ENCODE results near the gene ADGRB3.
"Not testable (repeated sequence)": the region's sequence is repeated elsewhere in the genome, so short reads cannot be mapped to it uniquely, and the experiment has no call there.

Gene ADGRB3

DNA sequence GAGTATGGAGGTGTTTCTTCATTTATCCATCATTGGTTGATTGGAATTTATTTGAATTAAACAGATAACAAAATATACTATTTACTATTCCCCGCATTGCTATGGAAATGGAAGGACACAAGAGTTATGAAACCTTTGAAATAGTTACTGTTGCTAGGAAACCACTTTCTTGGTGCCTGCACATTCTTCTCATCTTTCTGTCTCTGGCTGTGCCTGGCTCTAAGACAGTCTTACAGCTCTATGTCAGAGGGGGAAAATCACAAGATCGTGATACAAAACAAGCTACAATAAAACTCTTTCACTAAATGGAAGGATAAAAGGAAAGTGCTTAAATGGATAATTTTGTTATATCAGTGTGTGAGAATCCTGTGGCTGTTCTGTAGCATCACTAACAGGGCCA is 708.8 kb downstream of the ADGRB3 start:
- DNase-seq, result no peak

DNA sequence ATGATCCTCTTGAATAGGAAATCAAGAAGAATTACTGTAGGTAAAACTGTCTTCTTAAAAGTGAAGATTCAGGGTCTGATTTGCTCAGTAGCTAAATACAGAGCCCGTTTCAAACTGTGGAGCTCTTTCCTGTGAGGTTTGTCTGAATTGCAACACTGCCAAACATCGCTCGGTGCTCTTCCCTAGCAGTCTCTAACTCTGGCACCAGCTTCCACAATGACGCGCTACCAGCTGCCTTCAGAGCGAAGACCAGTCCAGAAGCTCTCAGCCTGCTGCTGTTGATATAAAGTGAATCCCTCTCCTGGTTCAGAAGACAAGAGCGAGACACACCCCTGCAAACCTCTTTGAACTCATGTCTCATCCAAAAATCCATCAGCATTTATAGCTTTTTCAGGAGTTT is 714.7 kb downstream of the ADGRB3 start:
- DNase-seq, result no peak

DNA sequence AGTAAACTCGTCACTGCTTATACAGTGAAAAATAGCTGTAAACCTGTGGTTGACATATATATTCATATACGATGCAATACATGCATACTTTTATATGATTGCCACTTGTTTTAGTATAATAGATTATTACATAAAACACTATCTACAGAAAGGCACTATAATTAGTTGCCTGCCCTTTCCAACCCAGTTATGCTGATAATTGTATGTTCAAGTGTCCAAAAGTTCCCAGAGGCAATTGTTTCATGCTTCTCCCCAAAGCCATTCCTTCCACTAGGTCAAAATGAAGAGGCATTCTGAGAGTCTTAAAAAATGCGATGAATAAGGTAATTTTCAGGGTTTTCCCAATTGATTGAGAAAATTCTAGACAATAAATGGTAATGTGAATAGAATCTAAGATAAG is 727.1 kb downstream of the ADGRB3 start:
- DNase-seq, result no peak

DNA sequence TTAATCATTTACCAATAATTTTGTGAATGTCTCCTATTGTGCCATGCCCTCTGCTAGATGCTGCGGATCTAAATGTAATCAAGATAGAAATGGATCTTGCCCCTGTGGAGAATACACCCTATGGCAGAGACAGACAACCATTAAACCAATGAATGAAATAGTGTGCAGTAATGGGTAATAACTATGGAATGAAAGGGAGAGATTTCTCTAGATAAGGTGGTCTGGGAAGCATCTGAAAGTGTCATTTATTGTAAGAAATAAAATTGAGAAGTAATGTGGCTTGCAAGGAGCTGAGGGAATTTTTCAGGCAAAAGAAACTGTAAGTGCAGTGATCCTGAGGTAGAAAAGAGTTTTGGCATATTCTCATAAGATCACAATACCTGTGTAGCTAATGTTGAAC is 731.7 kb downstream of the ADGRB3 start:
- no peak for DNase-seq

DNA sequence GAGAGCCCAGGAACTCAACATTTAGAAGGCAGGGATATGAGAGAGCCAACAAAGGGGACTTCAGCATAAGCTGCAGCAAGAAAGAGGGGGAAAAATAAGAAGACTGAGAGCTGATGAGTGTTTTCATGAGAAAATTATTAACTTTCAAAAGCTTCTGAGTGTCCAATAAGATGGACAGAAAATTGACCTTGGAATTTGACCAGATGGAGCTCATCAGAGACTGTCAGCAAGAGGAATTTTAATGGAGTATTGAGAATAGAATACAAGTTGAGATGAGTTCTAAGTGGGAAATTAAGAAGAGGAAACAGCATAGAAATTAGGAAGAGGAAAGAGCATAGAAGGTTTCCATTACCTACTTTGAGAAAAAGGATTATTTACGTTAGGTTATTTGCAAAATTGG is 733.5 kb downstream of the ADGRB3 start:
- no peak for DNase-seq

DNA sequence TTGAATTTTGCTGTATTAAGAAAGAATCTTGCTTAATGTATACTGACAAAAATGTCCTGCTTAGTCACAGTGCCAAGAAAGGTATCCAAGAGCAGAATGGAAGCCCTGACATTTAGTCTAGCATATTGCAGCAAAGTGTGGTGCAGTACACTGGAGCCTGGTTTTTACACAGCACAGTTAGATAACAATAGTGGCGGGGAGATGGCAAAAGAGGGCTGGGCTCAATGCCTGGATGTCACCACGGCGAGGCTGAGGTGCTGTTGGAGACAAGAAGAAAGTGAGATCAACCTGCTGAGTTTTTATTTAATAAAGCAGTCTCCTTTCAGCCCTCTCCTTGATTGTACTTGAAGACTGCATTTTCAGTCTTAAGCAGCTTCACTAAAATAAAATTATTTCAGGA is 735.7 kb downstream of the ADGRB3 start:
- no peak for DNase-seq

DNA sequence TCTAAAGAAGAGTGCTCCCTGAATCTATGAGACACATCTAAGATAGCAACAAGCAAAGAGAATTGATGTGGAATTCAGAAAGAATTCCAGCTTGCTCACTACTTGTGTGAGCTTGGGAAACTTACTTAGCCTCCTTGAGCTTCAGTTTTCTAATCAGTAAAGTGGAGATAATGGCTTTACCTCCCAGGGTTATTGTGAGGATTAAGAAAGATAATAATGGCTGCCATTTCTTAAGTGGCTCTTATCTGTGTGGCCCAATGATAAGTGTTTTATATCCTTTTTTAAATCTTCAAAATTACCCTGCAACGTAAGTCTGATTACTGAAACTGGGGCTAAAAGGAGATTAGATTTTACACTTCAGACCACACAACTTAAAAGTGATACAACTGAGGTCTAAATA is 743.2 kb downstream of the ADGRB3 start:
- no peak for DNase-seq

DNA sequence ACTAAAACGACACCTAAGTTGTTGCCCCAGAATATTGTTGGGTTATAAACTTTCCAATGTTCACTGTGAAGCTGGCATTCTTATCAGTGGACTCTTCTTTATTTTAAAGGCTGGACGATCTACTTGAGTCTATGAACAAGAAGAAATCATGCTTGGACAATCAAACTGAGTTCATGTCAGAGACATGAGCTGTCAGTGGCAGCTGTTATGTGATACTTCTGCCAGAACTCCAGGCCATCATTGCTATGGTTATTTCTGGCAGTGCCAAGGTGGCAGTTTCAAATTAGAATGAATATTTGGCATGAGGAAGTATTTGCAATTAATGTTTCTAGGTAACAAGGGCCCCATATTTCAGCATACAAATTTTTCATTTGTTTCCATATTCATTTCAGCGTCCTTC is 744.4 kb downstream of the ADGRB3 start:
- DNase-seq, result no peak

DNA sequence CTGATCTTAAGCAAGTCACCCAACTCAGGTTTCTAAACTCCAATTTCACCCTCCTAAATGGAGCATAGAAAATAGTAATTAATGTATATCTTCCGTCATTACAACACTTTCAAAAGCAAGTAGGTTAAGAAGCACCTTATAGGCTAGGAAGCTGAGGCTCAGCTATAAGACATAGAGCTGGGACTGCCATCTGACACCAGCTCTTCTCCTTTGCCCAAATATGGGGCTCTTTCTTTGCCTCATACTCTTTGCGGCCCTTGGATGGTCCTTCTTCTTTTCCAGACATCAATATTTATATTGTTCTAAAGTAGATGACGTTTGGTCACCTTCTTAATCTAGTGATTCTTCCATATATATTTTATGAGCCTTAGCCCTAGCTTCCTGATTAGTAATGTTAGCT is 748.5 kb downstream of the ADGRB3 start:
- DNase-seq, result no peak

DNA sequence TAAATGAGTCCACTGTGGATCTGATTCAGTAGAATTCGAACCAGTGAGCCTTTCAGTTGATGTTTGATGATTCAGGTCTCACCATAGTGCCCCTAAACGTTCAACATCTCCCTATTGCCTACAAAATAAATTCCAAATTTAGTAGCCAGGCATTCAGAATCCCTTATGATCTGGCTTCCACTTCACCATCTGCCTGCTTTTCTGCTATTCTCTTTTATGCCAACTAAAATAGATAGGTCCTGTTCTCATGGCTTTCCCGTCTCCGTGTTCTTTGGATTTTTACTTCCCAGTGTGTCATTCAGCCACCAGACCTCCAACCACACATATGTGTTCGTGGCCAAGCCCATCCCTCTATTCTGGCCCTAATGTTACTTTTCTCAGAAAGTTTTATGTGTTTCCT is 751.3 kb downstream of the ADGRB3 start:
- no peak for DNase-seq

DNA sequence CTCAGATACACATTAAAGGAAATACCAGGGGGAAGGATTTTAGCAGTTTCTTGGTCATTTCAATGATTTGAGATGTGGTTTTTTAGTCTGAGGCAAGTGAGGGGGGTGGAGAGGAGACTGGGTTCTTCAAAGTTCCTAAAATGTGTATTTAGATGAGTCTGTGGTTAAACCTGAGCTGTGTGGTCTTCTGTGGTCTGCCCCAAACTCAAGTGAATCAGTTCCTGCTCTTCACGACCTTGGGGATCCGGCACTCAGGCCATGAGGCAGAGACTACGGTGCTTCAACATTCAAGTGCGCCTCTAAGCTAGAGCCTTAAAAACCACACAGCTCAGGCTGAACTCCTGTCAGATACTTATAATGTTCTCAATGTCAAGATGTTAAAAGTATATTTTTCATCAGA is 755.0 kb downstream of the ADGRB3 start:
- DNase-seq, result no peak

DNA sequence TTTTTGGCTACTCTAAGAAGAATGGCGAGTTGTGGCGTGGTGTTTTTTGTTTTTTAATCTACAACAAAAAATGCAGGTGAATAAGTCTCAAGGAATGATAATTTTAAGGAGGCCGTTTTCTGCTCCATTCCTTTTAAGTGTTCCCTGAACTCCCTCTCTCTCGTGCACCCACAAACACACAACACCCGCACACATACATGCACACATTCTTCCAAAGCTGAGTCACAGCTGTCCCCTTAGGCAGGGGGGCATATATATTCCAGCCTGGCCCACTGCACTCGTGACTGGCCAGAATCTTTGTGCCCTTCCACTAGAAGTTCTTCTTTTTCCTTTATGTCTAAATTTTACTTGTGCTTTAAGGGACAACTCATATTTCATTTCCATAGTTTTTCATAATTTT is 756.0 kb downstream of the ADGRB3 start:
- no peak for DNase-seq

DNA sequence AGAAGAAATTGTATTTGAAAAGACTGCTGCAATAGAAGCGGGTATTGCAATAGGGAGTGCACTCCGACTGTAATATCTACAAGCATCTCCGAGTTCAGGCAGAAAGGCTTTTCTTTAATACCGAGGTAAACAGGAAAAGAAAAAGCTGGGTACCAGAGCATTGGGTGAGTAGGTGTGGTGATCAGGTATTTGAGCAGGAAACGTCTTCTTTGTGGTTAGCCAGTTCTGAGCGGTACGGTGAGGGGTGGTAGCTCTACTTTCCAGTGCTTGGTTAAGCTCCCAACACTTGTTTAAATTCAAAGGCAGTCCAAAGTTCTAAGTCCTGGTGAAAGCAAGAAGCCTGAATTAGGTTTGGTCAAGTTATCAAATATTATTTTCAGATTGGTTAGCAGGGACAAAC is 757.7 kb downstream of the ADGRB3 start:
- DNase-seq, result no peak

DNA sequence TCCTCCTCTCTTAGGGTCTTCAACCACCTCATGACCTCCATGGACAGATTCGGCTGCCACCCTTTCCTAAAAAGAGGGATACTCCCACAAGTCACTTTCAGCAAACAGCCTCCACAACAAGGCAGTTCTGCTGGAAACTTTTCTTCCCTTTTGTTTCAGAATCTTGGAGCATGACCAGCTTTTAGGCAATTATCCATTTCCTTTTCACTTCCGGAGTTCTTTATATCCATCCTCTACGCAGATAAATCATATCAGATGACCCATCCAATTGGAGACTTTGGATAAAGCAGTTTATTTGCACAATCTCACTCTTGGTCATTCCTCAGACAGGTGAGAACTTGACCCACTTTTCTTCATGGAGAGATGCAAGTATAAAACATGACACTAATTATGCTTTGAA is 763.2 kb downstream of the ADGRB3 start:
- no peak for DNase-seq

DNA sequence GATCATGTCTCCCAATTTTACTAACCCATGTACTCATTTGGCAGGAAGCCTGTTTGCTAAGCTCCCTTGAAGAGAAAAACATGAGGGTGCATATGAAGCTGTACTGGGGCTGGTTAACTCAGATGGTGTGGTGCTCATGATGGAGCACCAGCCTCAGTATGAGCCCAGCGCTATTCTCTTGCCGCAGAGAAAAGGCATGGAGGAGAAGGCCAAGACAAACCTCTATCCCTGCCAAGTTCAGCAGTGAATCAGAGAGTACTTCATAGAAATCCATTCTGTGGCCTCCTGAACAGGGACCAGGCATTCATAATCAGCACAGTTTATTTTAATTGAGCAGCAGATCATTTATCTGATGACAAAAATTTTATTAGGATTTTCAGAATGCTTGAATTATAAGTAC is 763.6 kb downstream of the ADGRB3 start:
- DNase-seq, result no peak

DNA sequence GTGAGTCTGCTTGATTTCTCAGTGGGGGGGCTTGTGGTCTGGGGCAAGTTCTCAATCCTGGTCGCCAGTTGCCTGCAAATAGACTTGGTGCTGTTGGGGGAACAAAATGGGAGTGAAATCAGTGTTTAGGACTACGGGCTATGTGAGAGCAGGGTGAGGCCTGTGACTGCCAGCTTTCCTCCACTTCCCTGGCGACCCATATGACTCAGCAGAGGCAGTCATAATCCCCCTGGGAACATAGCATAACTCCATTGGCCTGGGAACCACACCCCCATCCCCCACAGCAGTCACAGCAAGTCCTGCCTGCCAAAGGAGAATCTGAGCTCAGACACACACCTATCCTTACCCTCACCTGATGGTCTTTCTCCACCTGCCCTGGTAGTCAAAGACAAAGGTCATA is 773.8 kb downstream of the ADGRB3 start:
- DNase-seq, result no peak

DNA sequence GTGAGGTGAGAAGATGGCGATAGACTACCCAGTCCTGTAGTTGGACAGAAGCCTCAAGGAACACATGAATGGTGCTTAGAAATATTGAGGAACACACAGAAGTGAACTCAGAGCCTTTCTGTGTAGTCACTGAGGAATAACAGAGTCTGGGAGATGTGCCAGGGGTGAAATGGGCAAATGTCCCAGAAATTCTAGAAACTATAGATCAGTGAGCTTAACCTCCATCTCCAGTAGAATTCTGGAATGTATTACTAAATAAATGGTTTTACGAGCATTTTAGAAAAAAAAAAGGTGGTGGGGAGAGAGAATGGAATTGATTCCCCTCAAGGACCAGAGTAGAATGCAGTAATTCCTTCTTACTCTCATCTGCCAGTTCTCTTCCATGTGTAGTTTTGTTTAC is 781.7 kb downstream of the ADGRB3 start:
- DNase-seq, result no peak

DNA sequence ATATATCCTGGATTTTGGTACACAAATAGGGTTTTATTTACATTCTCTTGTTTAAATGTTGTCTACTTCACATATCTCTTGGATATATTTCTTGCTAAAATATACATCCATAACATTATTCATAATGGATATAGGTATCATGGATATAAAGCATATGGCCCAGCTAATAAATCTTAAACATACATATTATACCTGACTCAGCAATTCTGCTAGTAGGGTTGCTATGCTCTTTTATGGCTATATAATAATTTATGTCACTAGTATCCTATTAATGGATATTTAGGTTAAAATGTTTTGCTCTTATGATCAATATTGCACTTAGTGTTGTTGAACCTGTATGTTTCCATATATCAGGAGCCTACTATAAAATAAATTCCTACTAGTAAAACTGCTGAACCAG is 786.2 kb downstream of the ADGRB3 start:
- DNase-seq, result no peak

DNA sequence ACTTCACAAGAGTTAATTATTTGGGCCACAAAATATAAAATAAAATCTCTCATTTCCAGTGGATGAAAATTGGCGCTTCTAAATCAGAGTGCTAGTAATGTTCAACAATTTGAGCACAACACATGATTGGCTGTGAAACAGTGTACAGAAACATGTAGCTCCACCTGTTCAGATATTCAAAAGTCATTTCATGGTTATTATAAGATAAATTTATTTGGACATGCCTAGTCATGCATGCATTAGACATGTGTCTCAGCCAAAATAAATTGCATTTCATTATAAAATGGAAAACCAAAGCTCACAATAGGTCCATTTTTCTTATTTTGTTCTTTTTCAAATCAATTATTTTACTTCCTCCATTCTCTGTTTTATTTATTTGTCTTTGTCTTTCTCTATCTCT is 786.9 kb downstream of the ADGRB3 start:
- DNase-seq, result no peak

DNA sequence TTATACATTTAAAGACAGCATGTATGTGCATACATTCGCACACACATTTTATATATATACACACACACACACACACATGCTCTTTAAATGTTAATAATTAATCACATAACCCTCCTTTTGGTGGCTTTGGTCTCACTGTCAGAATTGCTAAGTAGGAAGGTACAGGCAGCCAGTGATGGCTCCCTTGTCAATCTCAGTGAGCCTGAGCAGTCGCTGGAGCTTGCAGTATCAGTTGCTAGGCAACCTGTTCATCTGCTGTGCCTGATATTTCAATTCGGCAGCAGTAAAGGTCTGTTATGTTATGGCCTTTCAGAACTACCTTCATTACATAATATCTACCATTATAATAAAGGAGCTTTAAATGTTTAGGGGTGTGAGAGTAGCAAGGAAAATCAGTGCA is 787.4 kb downstream of the ADGRB3 start:
- no peak for DNase-seq

DNA sequence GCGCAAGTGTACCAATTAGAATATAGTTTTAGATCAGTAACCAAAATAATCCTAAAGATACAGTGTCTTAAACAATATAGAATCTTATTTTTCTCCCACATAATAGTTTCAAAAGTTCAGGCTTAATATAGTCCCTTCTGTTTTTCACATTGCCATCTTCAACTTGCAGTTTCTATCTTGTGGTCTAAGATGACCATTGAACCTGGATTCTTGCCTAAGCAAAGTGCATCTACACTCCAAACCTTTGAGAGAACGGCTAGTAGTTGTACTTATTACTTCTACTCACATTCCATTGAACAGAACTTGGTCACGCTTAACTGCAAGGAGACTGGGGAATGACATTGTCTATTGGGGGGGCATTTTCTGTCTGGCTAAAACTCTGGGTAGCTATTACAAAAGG is 788.7 kb downstream of the ADGRB3 start:
- no peak for DNase-seq

DNA sequence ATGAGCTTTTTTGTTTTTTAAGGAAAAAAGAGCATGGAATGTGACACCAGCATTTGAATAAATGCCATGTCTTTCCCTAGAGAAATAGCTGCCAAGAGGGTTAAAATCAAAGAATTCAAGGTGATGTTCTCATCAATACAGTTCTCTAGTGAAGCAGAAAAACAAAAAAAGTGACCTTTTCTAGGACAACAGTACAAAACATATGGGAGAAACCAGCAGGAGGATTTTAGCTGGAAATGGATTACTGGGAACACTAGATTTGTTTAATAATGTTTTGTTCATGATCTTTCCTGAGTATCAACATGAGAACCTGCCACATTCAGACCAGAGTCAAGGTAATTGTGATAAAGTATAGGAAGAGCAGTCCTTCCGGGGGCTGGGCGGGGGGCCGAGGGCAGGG is 789.5 kb downstream of the ADGRB3 start:
- DNase-seq, result no peak

DNA sequence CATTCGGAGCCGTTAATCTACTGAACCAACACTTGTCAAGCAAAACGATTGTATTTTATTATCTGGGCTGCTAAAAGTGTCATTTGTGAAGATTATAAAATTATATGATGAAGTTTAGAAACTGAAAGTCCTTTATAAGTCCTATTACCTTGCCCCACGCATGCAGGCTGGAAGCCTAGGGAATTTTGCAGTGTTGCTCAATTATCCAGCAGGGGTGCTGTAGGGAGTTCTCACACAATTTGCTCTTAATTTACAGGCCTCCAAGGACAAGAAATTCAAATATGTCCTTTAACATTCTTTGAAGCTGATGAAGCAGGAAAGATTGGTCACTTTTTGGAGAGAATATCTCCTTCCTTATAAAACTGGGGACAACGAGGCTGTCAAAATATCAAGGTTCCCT is 792.8 kb downstream of the ADGRB3 start:
- no peak for DNase-seq

DNA sequence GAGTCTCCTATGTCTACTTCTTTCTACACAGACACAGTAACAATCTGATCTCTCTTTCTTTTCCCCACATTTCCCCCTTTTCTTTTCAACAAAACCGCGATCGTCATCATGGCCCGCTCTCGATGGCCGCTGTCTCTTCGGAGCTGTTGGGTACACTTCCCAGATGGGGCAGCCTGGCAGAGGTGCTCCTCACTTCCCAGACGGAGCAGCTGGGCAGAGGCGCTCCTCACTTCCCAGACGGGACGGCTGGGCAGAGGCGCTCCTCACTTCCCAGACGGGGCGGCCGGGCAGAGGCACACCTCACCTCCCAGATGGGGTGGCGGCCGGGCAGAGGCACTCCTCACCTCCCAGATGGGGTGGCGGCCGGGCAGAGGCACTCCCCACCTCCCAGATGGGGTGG is 797.1 kb downstream of the ADGRB3 start:
- DNase-seq, result not testable (repeated sequence)

DNA sequence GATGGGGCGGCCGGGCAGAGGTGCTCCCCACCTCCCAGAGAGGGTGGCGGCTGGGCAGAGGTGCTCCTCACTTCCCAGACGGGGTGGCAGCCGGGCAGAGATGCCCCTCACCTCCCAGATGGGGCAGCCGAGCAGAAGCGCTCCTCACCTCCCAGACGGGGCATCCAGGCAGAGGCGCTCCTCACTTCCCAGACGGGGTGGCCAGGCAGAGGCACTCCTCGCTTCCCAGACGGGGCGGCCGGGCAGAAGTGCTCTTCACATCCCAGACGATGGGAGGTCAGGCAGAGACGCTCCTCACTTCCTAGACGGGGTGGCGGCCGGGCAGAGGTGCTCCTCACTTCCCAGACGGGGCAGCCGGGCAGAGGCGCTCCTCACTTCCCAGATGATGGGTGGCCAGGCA is 798.0 kb downstream of the ADGRB3 start:
- not testable (repeated sequence) for DNase-seq

DNA sequence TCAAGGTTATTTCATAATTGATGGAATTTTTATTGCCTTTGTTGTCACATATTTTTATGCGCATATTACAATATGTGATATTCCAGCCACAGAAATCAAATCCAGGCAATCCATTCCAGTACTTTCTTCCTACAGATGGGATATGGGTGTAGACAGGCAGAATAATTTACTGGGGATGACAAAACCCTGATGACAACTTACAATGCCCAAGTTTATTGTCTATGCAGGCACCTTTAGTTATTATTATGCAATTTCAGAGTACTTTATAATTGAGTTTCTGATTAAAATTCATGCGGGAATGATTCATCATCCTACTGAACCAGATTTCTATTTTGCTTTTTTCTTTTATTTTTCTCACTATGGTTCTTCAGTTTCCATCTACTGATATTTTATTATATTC is 803.0 kb downstream of the ADGRB3 start:
- no peak for DNase-seq

All from right kidney (tissue), 1 donor.